Kidney tubule cell (primary cell): Measurements from ENCODE around the gene TRMT2B.

ENCODE experiments used
- DNase-seq: peaks from one replicate; pipeline ENCODE4 v3.0.0-alpha.2; 2018; ENCODE audit warnings: low spot score

TRMT2B gene

DNA sequence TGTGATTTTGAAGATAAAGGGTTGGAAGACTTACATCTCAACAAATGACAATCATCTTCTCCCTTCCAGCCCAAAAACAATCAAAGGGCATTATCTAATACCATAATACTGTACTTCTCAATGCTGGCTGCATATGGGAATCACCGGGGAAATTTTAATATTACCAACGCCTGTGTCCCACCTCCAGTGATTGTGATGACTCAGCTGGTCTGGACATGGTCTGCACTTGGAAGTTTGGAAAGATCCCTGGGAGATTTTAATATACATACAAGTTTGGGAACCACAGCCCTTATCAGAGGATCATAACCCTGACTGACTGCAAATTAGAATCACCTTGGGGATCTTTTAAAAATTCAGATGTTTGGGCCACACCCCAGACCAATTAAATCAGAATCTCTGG, 52.5 kb downstream of the TRMT2B start:
- DNase-seq = no peak

DNA sequence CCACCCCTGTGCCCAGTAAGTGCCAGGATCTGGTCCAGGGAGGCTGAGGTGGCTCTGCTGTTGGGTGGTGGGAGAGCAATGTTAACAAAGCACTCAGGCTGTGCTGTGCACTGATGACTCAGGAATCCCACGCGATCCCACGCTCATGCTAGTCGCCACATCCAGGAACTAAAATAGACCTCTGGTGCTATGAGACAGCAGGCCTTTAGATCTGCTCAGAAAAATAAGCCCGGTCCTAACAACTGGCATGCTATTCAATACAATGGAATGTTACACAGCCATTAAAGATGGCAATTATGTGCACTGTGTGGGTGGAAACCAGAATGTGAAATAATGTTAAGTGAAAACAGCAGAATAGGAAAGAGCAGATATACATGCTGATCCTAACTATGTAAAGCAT, 56.4 kb downstream of the TRMT2B start:
- DNase-seq = peak; percentile 85

DNA sequence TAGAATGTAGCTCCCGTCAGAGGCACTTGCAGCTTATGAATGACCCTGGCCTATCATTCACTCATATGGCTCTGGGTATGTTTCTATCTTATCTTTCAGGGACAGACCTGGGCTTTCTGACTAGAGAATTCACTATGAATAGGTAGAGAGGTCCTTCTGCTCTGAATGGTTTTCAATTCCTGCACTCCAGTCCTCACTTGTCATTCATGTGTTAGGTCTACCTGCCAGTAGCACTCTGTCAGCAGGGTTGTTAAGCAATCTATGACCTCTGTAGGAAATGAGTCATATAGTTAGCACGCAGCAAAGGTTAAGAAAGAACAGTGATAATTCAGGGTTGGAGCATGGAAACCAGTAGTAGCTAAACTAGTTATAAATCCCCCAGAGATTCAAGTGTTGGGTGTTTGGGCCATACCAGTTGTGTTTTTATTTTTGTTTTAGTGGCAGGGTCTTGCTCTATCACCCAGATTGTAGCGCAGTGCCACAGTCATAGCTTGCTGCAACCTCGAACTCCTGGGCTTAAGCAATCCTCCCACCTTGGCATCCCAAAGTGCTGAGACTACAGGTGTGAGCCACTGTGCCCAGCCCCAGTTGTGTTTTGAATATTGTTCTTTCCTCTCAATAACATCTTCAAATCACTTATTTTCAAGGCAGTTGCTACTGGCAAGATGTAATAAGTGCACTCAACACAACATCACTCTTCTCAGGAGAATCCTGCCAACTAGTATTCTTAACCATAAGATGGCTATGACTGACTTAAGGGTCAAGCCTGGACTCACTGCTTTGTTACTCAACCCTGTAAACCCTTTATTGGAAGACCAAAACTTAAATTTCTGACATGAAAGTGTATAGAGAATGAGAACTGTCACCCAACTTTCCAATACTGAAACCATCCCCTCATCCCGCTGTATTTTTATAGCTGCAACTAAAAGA, 57.3 kb downstream of the TRMT2B start:
- DNase-seq = peak; percentile 80

DNA sequence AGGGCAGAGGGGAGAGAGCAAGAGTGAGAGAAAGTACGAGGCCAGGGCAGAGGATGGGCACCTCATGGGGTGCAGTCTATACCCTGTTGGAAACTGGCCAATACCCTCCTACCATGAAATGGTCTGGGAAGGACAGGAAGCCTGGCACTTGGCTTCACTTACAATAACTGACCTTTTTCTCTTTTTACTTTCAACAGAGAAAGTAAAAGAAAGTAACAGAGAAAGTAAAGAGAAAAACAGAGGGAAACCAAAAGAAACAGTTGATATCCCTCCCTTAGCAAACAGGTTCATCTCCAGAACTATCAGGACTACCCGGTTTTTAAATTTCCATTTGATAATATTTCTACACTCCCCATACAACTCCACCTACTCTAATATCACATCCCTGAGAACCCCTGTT, 61.8 kb downstream of the TRMT2B start:
- DNase-seq = no peak

DNA sequence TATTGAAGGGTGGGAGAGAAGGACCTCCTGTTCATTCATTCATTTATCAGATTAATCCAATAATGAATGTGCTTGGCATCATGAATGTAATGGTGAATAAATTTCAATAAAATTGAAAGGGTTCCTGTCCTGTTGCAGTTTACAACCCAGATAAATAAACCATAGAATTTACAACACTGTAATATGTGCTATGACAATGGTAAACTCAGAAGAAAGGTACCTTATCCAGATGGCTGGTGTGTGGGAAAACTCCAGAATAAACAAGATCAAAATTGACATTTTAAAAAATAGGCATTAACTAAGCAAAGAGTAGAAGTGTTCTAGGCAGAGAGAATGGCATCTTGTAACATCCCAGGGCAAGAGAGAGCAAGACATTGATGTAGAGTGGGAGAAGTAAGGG, 67.1 kb downstream of the TRMT2B start:
- no peak for DNase-seq

DNA sequence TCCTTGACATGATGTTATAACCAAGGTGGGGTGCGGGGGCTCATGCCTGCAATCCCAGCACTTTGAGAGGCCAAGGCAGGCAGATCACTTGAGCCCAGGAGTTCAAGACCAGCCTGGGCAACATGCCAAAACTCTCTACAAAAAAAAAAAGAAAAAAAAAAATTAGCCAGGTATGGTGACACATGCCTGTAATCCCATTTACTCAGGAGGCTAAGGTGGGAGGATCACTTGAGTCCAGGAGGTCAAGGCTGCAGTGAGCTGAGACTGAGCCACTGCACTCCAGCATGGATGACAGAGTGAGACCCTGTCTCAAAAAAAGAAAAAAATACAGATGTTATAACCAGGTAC, 70.4 kb downstream of the TRMT2B start:
- DNase-seq = peak; percentile 32

DNA sequence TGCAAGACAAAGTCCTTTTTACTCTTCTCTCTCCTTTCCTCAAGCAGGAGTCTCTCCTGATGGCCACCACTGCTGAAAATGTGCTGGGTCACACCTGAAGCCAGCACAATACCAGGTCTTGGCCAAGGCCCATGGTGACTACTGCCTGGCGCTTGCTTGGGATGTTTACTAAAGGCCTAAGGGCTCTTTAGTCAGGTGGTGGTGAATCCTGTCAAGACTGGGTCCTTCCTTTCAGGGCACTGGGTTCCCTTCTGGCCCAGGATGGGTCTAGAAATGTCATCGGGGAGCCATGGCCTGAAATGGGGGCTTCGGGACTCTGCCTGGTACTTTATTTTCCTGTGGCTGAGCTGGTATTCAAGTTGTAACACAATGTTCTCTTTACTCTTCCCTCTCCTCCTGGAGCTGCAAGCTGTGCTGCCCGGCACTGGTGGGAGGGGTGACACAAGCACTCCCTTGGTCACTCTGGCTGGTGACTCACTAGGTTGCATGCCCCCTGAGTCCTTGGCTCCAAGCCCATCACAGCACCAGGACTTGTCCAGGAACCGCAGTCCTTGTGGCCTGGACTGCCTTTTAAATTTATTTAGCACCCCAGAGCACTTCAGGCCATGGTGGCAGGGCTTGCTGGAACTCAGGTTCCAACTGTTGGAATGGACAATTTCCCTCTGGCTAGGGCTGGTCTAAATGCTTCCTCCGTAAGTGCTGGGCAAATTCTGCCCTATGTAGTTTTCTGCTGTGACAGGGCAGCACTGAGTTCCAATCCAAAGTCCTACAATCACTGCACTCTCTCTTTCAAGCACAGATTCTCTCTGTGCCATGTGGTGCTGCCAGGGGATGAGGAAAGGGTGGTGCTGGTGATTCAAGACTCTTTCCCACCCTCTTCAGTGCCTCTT, 71.1 kb downstream of the TRMT2B start:
- peak; percentile 84 for DNase-seq

DNA sequence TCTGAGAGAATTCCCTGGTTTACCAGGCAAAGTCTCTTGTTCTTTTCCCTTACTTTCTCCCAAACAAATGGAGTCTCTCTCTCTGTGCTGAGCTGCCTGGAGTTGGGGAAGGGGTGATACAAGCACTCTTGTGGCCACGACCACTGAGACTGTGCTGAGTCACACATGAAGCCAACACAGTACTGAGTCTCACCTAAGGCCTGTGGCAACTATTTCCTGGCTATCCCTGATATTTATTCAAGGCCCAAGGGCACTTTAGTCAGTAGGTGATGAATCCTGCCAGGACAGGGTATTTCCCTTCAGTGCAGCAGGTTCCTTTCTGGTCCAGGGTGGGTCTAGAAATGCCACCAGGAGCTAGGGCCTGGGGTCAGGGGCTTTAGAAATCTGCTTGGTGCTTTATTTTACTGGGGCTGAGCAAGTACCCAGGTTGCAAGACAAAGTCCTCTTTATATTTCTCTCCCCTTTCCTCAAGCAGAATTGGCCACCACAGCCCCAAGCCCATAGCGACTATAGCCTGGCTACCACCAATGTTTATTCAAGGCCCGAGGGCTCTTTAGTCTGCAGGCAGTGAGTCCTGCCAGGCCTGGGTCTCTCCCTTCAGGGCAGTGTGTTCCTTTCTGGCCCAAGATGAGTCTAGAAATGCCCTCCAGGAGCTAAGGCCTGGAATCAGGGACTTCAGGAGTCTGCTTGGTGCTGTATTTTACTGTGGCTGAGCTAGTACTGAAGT, 71.9 kb downstream of the TRMT2B start:
- DNase-seq = peak; percentile 77

DNA sequence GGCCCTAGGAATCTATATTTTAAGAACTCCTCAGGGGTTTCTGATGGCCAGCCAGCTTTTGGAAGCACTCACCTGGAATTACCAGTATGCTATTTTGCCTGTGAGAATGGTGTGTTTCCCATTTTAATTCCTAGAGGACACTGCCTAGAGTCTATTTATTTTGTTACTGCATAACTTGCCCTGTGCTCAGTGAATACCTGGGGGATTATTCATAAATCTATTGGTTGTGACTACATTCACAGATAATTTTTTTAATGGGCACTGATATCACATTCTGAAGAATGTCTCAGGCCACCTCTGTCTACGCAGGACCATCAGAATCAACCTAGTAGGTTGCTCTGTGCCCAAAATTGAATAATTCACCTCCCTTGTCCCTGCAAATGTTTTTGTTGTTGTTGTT, 75.7 kb downstream of the TRMT2B start:
- DNase-seq = peak; percentile 23

DNA sequence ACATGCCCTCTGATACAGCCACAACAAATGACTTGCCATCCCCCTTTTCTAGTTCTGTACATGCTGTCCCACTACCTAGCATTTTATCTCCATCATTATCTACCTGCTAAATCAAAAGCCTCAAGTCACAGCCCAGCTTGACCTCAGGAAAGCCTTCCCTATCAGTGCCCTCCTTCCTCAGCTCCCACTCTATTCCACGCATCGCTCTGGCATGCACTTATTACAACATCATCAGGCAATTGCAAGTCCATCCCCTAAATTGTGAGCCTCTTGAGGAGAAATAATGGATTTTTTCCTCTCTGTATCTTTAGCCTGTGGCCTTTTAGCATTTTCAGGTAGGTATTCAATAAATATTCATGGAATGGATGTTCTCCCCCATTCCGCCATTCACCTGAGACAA, 76.7 kb downstream of the TRMT2B start:
- no peak for DNase-seq

DNA sequence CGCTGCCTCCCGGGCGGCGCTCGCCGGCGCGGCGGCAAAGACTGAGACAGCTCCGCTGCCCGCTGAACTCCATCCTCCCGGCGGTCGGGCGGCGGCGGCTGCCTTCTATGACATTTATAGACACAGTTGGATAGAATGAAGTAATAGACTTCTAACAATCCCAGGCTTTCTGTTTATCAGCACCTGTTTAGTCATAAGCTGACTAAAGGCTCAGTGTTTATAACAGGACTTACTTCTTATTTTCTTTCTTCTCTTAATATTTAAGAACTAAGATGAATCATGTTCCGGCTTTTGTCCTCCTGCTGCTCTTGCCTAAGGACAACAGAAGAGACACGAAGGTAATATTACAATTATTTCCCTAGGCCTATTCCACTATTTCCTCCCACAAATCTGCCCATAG, 78.5 kb downstream of the TRMT2B start:
- no peak for DNase-seq

DNA sequence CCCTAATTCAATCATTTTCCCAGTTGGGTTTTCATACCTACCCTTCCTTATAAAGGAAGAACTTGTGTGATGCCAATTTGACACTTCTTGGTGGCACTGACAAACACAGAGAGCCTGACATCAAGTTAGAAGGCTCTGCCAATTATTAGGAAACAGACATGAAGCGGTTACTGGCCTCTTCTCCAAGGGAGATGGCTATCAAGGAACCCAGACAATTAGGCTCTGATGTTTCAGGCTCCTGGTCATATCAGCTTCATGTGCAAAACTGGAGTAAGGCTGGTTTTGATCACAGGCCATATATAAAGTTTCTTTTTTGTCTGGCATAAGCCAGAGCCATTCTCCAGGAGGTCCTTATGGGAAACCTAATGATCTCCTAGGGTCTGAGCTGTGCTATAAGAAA, 82.0 kb downstream of the TRMT2B start:
- no peak for DNase-seq

DNA sequence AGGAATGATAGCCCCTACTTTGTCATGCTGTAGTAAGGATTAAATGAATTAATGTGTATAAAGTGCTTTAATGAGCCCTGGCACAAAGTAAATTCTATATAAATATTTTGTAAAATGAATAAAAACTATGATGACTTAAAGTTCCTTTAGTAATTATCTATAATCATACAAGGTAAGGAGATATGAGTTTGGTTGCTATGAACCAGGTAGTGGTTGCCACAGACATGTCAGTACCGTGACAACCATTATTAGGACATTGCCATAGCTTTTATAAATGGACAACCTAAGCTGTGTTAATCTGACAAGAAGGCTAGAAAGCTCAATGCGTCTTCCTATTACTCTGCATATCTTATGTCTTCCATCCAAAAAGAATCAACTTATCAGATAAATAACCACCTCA, 82.5 kb downstream of the TRMT2B start, which contains the start of gene ARL13A:
Gene ARL13A, plus strand, starts transcription at position 301 of the 400 bp plus-strand sequence. CDS start 3,982 bp downstream, outside the sequence.
- no peak for DNase-seq

DNA sequence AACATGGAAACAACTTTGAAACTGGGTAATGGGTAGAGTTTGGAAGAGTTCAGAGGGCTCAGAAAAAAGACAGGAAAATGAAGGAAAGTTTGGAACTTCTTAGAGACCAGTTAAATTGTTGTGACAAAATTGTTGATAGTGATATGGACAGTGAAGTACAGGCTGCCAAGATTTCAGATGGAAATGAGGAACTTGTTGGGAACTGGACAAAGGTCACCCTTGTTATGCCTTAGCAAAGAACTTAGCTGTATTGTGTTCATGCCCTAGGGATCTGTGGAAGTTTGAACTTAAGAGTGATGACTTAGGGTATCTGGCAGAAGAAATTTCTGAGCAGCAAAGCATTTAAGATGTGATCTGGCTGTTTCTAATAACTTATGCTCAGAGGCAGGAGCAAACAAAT, 87.5 kb downstream of the TRMT2B start:
- DNase-seq = no peak

DNA sequence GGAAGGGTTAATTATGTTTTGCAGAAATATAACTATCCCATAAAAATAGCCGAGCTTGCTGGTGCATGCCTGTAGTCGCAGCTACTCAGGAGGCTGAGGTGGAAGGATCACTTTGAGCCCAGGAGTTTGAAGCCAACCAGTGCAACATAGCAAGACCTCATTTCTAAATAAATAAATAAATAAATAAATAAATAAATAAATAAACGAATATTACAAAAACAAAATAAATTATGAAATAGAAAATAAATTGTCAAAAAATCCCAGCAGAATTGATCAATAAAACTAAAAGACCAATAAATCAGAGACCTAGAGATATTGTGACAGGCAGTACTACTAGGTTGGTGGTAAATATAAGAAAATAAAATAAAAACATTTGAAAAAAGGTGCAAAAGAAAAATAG, 89.1 kb downstream of the TRMT2B start:
- no peak for DNase-seq
